ENCODE data around the gene RASSF6. TPM values are rescaled to one million over a fixed set of nuclear protein-coding genes. Genes with fewer than 3 reads are reported as not detected.
"Not testable (repeated sequence)": the region's sequence is repeated elsewhere in the genome, so short reads cannot be mapped to it uniquely, and the experiment has no call there.

The RASSF6 gene
- not detected for total RNA-seq

- Histone ChIP-seq H3K36me3 (ENCODE audit: control insufficient read depth in 3 of 3, insufficient read depth in 3 of 3, low read length in 3 of 3) (no peaks in the 10 kb centered on the region), H3K9ac (ENCODE audit: low read depth in 1 of 3, low read length in 3 of 3) (peak within 1 kb of the TSS in 1 of 3 donors; percentile 47), H3K27ac (ENCODE audit: low read depth, low read length) (no peak within 1 kb of the TSS), H3K4me1 (ENCODE audit: control insufficient read depth in 3 of 3, insufficient read depth in 3 of 3, low read length in 3 of 3) (no peaks in the 10 kb centered on the region), H3K4me3 (ENCODE audit: low read length in 3 of 3) (peak within 1 kb of the TSS in 1 of 3 donors; percentile 49), H3K27me3 (ENCODE audit: control insufficient read depth in 3 of 3, insufficient read depth in 3 of 3, low read length in 3 of 3) (peaks cover 0 to 4% (median 3%) of the 10 kb centered on the region in 3 donors), H3K9me3 (ENCODE audit: control insufficient read depth in 3 of 3, low read length in 3 of 3) (no peaks in the 10 kb centered on the region)
These were observed at the start of gene RASSF6 for GRCh38 chr4:73620115-73620792. RASSF6 (minus strand) TSS chr4:73620436; CDS start chr4:73611795, 8,641 bp downstream.

- H3K27ac ChIP-seq (ENCODE audit: low read depth, low read length), result no peak overlapping the region
- no peaks in the 10 kb centered on the region for H3K4me1 ChIP-seq (ENCODE audit: control insufficient read depth in 3 of 3, insufficient read depth in 3 of 3, low read length in 3 of 3)
- peaks cover 0 to 5% (median 0%) of the 10 kb centered on the region in 3 donors for H3K27me3 ChIP-seq (ENCODE audit: control insufficient read depth in 3 of 3, insufficient read depth in 3 of 3, low read length in 3 of 3)
- H3K9me3 ChIP-seq (ENCODE audit: control insufficient read depth in 3 of 3, low read length in 3 of 3), result no peaks in the 10 kb centered on the region
- H3K4me3 ChIP-seq (ENCODE audit: low read length in 3 of 3), result no peak overlapping the region
- H3K9ac ChIP-seq (ENCODE audit: low read depth in 1 of 3, low read length in 3 of 3), result no peak overlapping the region
- H3K36me3 ChIP-seq (ENCODE audit: control insufficient read depth in 3 of 3, insufficient read depth in 3 of 3, low read length in 3 of 3), result no peaks in the 10 kb centered on the region
These were observed 49.4 kb upstream of the RASSF6 start for GRCh38 chr4:73669410-73670183.

- no peaks in the 10 kb centered on the region for H3K36me3 ChIP-seq (ENCODE audit: control insufficient read depth in 3 of 3, insufficient read depth in 3 of 3, low read length in 3 of 3)
- H3K27me3 ChIP-seq (ENCODE audit: control insufficient read depth in 3 of 3, insufficient read depth in 3 of 3, low read length in 3 of 3), result peaks cover 0 to 5% (median 0%) of the 10 kb centered on the region in 3 donors
- no peaks in the 10 kb centered on the region for H3K9me3 ChIP-seq (ENCODE audit: control insufficient read depth in 3 of 3, low read length in 3 of 3)
- no peak overlapping the region for H3K27ac ChIP-seq (ENCODE audit: low read depth, low read length)
- no peaks in the 10 kb centered on the region for H3K4me1 ChIP-seq (ENCODE audit: control insufficient read depth in 3 of 3, insufficient read depth in 3 of 3, low read length in 3 of 3)
- H3K9ac ChIP-seq (ENCODE audit: low read depth in 1 of 3, low read length in 3 of 3), result no peak overlapping the region
- no peak overlapping the region for H3K4me3 ChIP-seq (ENCODE audit: low read length in 3 of 3)
These were observed 48.6 kb upstream of the RASSF6 start for GRCh38 chr4:73668782-73669201.

GRCh38 chr4:73665924-73666323, 45.7 kb upstream of the RASSF6 start:
- not testable (repeated sequence) for H3K9me3 ChIP-seq (ENCODE audit: control insufficient read depth in 3 of 3, low read length in 3 of 3); H3K36me3 ChIP-seq (ENCODE audit: control insufficient read depth in 3 of 3, insufficient read depth in 3 of 3, low read length in 3 of 3); H3K4me3 ChIP-seq (ENCODE audit: low read length in 3 of 3); H3K27me3 ChIP-seq (ENCODE audit: control insufficient read depth in 3 of 3, insufficient read depth in 3 of 3, low read length in 3 of 3); H3K9ac ChIP-seq (ENCODE audit: low read depth in 1 of 3, low read length in 3 of 3); H3K4me1 ChIP-seq (ENCODE audit: control insufficient read depth in 3 of 3, insufficient read depth in 3 of 3, low read length in 3 of 3); H3K27ac ChIP-seq (ENCODE audit: low read depth, low read length)

GRCh38 chr4:73664470-73664869, 44.2 kb upstream of the RASSF6 start:
- H3K4me1 ChIP-seq (ENCODE audit: control insufficient read depth in 3 of 3, insufficient read depth in 3 of 3, low read length in 3 of 3), result no peaks in the 10 kb centered on the region
- H3K36me3 ChIP-seq (ENCODE audit: control insufficient read depth in 3 of 3, insufficient read depth in 3 of 3, low read length in 3 of 3), result no peaks in the 10 kb centered on the region
- H3K4me3 ChIP-seq (ENCODE audit: low read length in 3 of 3), result no peak overlapping the region
- no peak overlapping the region for H3K9ac ChIP-seq (ENCODE audit: low read depth in 1 of 3, low read length in 3 of 3)
- H3K9me3 ChIP-seq (ENCODE audit: control insufficient read depth in 3 of 3, low read length in 3 of 3), result no peaks in the 10 kb centered on the region
- H3K27ac ChIP-seq (ENCODE audit: low read depth, low read length), result no peak overlapping the region
- no peaks in the 10 kb centered on the region for H3K27me3 ChIP-seq (ENCODE audit: control insufficient read depth in 3 of 3, insufficient read depth in 3 of 3, low read length in 3 of 3)

- H3K9me3 ChIP-seq (ENCODE audit: control insufficient read depth in 3 of 3, low read length in 3 of 3), result no peaks in the 10 kb centered on the region
- no peaks in the 10 kb centered on the region for H3K4me1 ChIP-seq (ENCODE audit: control insufficient read depth in 3 of 3, insufficient read depth in 3 of 3, low read length in 3 of 3)
- H3K9ac ChIP-seq (ENCODE audit: low read depth in 1 of 3, low read length in 3 of 3), result no peak overlapping the region
- no peaks in the 10 kb centered on the region for H3K36me3 ChIP-seq (ENCODE audit: control insufficient read depth in 3 of 3, insufficient read depth in 3 of 3, low read length in 3 of 3)
- H3K27ac ChIP-seq (ENCODE audit: low read depth, low read length), result no peak overlapping the region
- no peak overlapping the region for H3K4me3 ChIP-seq (ENCODE audit: low read length in 3 of 3)
- no peaks in the 10 kb centered on the region for H3K27me3 ChIP-seq (ENCODE audit: control insufficient read depth in 3 of 3, insufficient read depth in 3 of 3, low read length in 3 of 3)
These were observed 43.3 kb upstream of the RASSF6 start for GRCh38 chr4:73663576-73663975.

GRCh38 chr4:73662709-73663546, 42.7 kb upstream of the RASSF6 start:
- no peak overlapping the region for H3K9ac ChIP-seq (ENCODE audit: low read depth in 1 of 3, low read length in 3 of 3)
- H3K27ac ChIP-seq (ENCODE audit: low read depth, low read length), result no peak overlapping the region
- H3K36me3 ChIP-seq (ENCODE audit: control insufficient read depth in 3 of 3, insufficient read depth in 3 of 3, low read length in 3 of 3), result no peaks in the 10 kb centered on the region
- H3K4me1 ChIP-seq (ENCODE audit: control insufficient read depth in 3 of 3, insufficient read depth in 3 of 3, low read length in 3 of 3), result no peaks in the 10 kb centered on the region
- no peaks in the 10 kb centered on the region for H3K27me3 ChIP-seq (ENCODE audit: control insufficient read depth in 3 of 3, insufficient read depth in 3 of 3, low read length in 3 of 3)
- H3K9me3 ChIP-seq (ENCODE audit: control insufficient read depth in 3 of 3, low read length in 3 of 3), result no peaks in the 10 kb centered on the region
- H3K4me3 ChIP-seq (ENCODE audit: low read length in 3 of 3), result no peak overlapping the region

GRCh38 chr4:73661646-73662119, 41.4 kb upstream of the RASSF6 start:
- Histone ChIP-seq H3K27me3 (ENCODE audit: control insufficient read depth in 3 of 3, insufficient read depth in 3 of 3, low read length in 3 of 3) (no peaks in the 10 kb centered on the region), H3K27ac (ENCODE audit: low read depth, low read length) (no peak overlapping the region), H3K4me3 (ENCODE audit: low read length in 3 of 3) (no peak overlapping the region), H3K9ac (ENCODE audit: low read depth in 1 of 3, low read length in 3 of 3) (no peak overlapping the region), H3K9me3 (ENCODE audit: control insufficient read depth in 3 of 3, low read length in 3 of 3) (no peaks in the 10 kb centered on the region), H3K36me3 (ENCODE audit: control insufficient read depth in 3 of 3, insufficient read depth in 3 of 3, low read length in 3 of 3) (no peaks in the 10 kb centered on the region), H3K4me1 (ENCODE audit: control insufficient read depth in 3 of 3, insufficient read depth in 3 of 3, low read length in 3 of 3) (no peaks in the 10 kb centered on the region)

- no peak overlapping the region for H3K27ac ChIP-seq (ENCODE audit: low read depth, low read length)
- H3K4me1 ChIP-seq (ENCODE audit: control insufficient read depth in 3 of 3, insufficient read depth in 3 of 3, low read length in 3 of 3), result no peaks in the 10 kb centered on the region
- no peaks in the 10 kb centered on the region for H3K9me3 ChIP-seq (ENCODE audit: control insufficient read depth in 3 of 3, low read length in 3 of 3)
- no peaks in the 10 kb centered on the region for H3K36me3 ChIP-seq (ENCODE audit: control insufficient read depth in 3 of 3, insufficient read depth in 3 of 3, low read length in 3 of 3)
- no peak overlapping the region for H3K9ac ChIP-seq (ENCODE audit: low read depth in 1 of 3, low read length in 3 of 3)
- no peaks in the 10 kb centered on the region for H3K27me3 ChIP-seq (ENCODE audit: control insufficient read depth in 3 of 3, insufficient read depth in 3 of 3, low read length in 3 of 3)
- no peak overlapping the region for H3K4me3 ChIP-seq (ENCODE audit: low read length in 3 of 3)
These were observed 40.6 kb upstream of the RASSF6 start for GRCh38 chr4:73660808-73661207.
